A549 (cell line): ENCODE data around the gene PRSS21. TPM values are rescaled to one million over a fixed set of nuclear protein-coding genes. Genes with fewer than 3 reads are reported as not detected.

ENCODE experiments used
- ATAC-seq, 2 experiments: fragments of 200-7000 bp in 1 of 2; fragments of >200 bp in 1 of 2; cut with Nextera tagmentation in 1 of 2; cut with Tn5 transposase in 1 of 2; 3 replicates each; pipeline versions ENCODE4 v1.8.0 to v1.9.1; 2018 to 2020; ENCODE audit warnings: mild to moderate bottlenecking in 1 of 2, moderate library complexity in 1 of 2
- CTCF ChIA-PET: fragments of 300-600 bp; sonication (Branson Sonifier 250); formaldehyde crosslinking; extraction: SDS; loops from one replicate; lab custom pipeline; 2021; ENCODE audit warnings: antibody characterized with exemption, inconsistent platforms; lab: Yijun Ruan, JAX
- POLR2A ChIA-PET: fragments of 350-600 bp; formaldehyde crosslinking; extraction: SDS; loops from one replicate; lab custom pipeline; 2021; ENCODE audit warnings: antibody characterized with exemption, inconsistent platforms; lab: Yijun Ruan, JAX
- DNase-seq, 2 experiments: peaks; one replicate each; pipeline versions ENCODE4 v3.0.0 to v3.0.0-alpha.2; 2011 to 2016; ENCODE audit warnings: low read depth in 1 of 2, low spot score in 1 of 2
- FAIRE-seq: peaks from 2 replicates; lab custom pipeline; 2011; peaks lifted over from hg19 to GRCh38; lab: Jason Lieb, UNC
- H3K27ac ChIP-seq, 2 experiments: fragments of >200 bp; sonication (Bioruptor Twin); formaldehyde crosslinking; 3 replicates each; pipeline ENCODE4 v1.5.1; 2016 to 2017
- H3K4me1 ChIP-seq: fragments of >200 bp; sonication (Bioruptor Twin); formaldehyde crosslinking; 3 replicates; pipeline ENCODE4 v1.6.1; 2016
- H3K4me2 ChIP-seq: fragments of >200 bp; sonication (Bioruptor Twin); formaldehyde crosslinking; 3 replicates; pipeline ENCODE4 v1.6.1; 2016
- H3K4me3 ChIP-seq: fragments of >200 bp; sonication (Bioruptor Twin); formaldehyde crosslinking; 3 replicates; pipeline ENCODE4 v1.5.1; 2016
- H3K9me3 ChIP-seq: fragments of >200 bp; sonication (Bioruptor Twin); formaldehyde crosslinking; 3 replicates; pipeline ENCODE4 v1.6.1; 2016
- BCL3 ChIP-seq: fragments of >200 bp; sonication (Bioruptor Twin); formaldehyde crosslinking; IDR thresholded peaks from 3 replicates; pipeline ENCODE4 v1.6.1; 2016
- BHLHE40 ChIP-seq: IDR thresholded peaks from 2 replicates; pipeline ENCODE4 v1.6.1; 2012; ENCODE audit warnings: low read depth, low read length, inconsistent platforms
- CTCF ChIP-seq: fragments of >200 bp; sonication (Bioruptor Twin); formaldehyde crosslinking; IDR thresholded peaks from 3 replicates; pipeline ENCODE4 v1.5.1; 2016
- EHMT2 ChIP-seq: fragments of 200-600 bp; sonication (generic); IDR thresholded peaks from 2 replicates; pipeline ENCODE4 v1.6.1; 2016; ENCODE audit warnings: antibody characterized with exemption, low read depth, mild to moderate bottlenecking, moderate library complexity
- FOSB ChIP-seq: fragments of 250-450 bp; sonication (Bioruptor Pico); IDR thresholded peaks from 2 replicates; pipeline ENCODE4 v1.5.0; 2020; ENCODE audit warnings: mild to moderate bottlenecking, moderate library complexity
- FOSL2 ChIP-seq, 2 experiments: fragments of 450-650 bp in 1 of 2; fragments of >200 bp in 1 of 2; sonication (Bioruptor Twin) in 1 of 2; formaldehyde crosslinking; IDR thresholded peaks; 2 replicates each; pipeline versions ENCODE4 v1.5.0 to v1.6.1; 2016 to 2020; ENCODE audit warnings: mild to moderate bottlenecking in 1 of 2, moderate library complexity in 1 of 2
- GATA3 ChIP-seq: IDR thresholded peaks from 2 replicates; pipeline ENCODE4 v1.6.1; 2012; ENCODE audit warnings: borderline replicate concordance
- HOXA7 ChIP-seq: fragments of 250-450 bp; sonication (Bioruptor Pico); IDR thresholded peaks from 2 replicates; pipeline ENCODE4 v1.5.0; 2020; ENCODE audit warnings: mild to moderate bottlenecking, moderate library complexity
- HOXB5 ChIP-seq: fragments of 250-450 bp; sonication (Bioruptor Pico); IDR thresholded peaks from 2 replicates; pipeline ENCODE4 v1.5.0; 2020; ENCODE audit warnings: mild to moderate bottlenecking, moderate library complexity
- JUN ChIP-seq, 2 experiments: fragments of >200 bp; sonication (Bioruptor Twin); formaldehyde crosslinking; IDR thresholded peaks; 2 replicates in 1 of 2; 3 replicates in 1 of 2; pipeline ENCODE4 v1.6.1; 2016 to 2017
- JUNB ChIP-seq: fragments of >200 bp; sonication (Bioruptor Twin); formaldehyde crosslinking; IDR thresholded peaks from 2 replicates; pipeline ENCODE4 v1.6.1; 2016
- MAFK ChIP-seq: fragments of 450-650 bp; IDR thresholded peaks from 2 replicates; pipeline ENCODE4 v1.6.1; 2014; ENCODE audit not compliant: partially characterized antibody
- MAX ChIP-seq: IDR thresholded peaks from 2 replicates; pipeline ENCODE4 v1.6.1; 2012
- PHF8 ChIP-seq: fragments of 200-600 bp; sonication (generic); IDR thresholded peaks from 2 replicates; pipeline ENCODE4 v1.6.1; 2016; ENCODE audit warnings: low read depth, mild to moderate bottlenecking, antibody characterized with exemption, moderate library complexity, borderline replicate concordance
- POLR2A ChIP-seq: IDR thresholded peaks from 2 replicates; pipeline ENCODE4 v1.6.1; 2012; ENCODE audit warnings: mild to moderate bottlenecking, low read length
- RAD21 ChIP-seq, 2 experiments: fragments of >200 bp in 1 of 2; sonication (Bioruptor Twin) in 1 of 2; formaldehyde crosslinking in 1 of 2; IDR thresholded peaks in 1 of 2; conservative IDR thresholded peaks in 1 of 2; 2 replicates in 1 of 2; 3 replicates in 1 of 2; pipeline ENCODE4 v1.6.1; 2012 to 2018; ENCODE audit warnings: inconsistent platforms in 1 of 2
- RARB ChIP-seq: fragments of 250-450 bp; sonication (Bioruptor Pico); IDR thresholded peaks from 2 replicates; pipeline ENCODE4 v1.8.0; 2021; ENCODE audit warnings: mild to moderate bottlenecking, moderate library complexity
- RFX5 ChIP-seq: fragments of 450-650 bp; IDR thresholded peaks from 2 replicates; pipeline ENCODE4 v1.7.1; 2014; ENCODE audit warnings: antibody characterized with exemption, mild to moderate bottlenecking, moderate library complexity
- SMC3 ChIP-seq: fragments of >200 bp; sonication (Bioruptor Twin); formaldehyde crosslinking; IDR thresholded peaks from 3 replicates; pipeline ENCODE4 v1.6.1; 2018; ENCODE audit warnings: inconsistent platforms
- SREBF2 ChIP-seq: fragments of 450-650 bp; IDR thresholded peaks from 2 replicates; pipeline ENCODE4 v1.6.1; 2014; ENCODE audit warnings: mild to moderate bottlenecking, moderate library complexity
- TFCP2L1 ChIP-seq: fragments of 250-450 bp; sonication (Bioruptor Pico); IDR thresholded peaks from 2 replicates; pipeline ENCODE4 v1.5.0; 2021; ENCODE audit warnings: mild to moderate bottlenecking
- TP53 ChIP-seq: fragments of 250-450 bp; sonication (Bioruptor Pico); IDR thresholded peaks from 2 replicates; pipeline ENCODE4 v1.5.0; 2021; ENCODE audit warnings: mild to moderate bottlenecking, moderate library complexity
- WGBS: methylation state at CpG from one replicate; pipeline ENCODE4 v1.1.6; 2017; ENCODE audit errors: missing lambda C conversion rate; 5-methylcytosine and 5-hydroxymethylcytosine counted together
- polyA plus RNA-seq, 4 experiments: library from polyadenylated mRNA; depleted of rRNA in 3 of 4; stranded (reverse); fragments of >200 nt; fragmentation: RNase III in 1 of 4; extraction: RNeasy Plus Mini Kit Qiagen cat#74134 plus additional on column Dnase treatment in 1 of 4; gene quantifications; 2 replicates in 3 of 4; 3 replicates in 1 of 4; pipeline ENCODE4 v1.2.3, GENCODE V29; 2011 to 2017
- TF ChIP-seq, protein P1 (sequence below): fragments of >200 bp; sonication (Bioruptor Twin); formaldehyde crosslinking; IDR thresholded peaks from 2 replicates; pipeline ENCODE4 v1.6.1; 2016
- TF ChIP-seq, protein P2 (sequence below): IDR thresholded peaks from 2 replicates; pipeline ENCODE4 v1.6.1; 2012; ENCODE audit warnings: low read depth, borderline replicate concordance
- TF ChIP-seq, protein P3 (sequence below): fragments of 250-450 bp; sonication (Bioruptor Pico); IDR thresholded peaks from 2 replicates; pipeline ENCODE4 v1.5.0; 2021; ENCODE audit warnings: mild to moderate bottlenecking, moderate library complexity, borderline replicate concordance

Gene PRSS21
- polyA plus RNA-seq, 2 of the 4 experiments (the other 2 are of a cell fraction), result 0.12 to 0.23 TPM

- Histone ChIP-seq H3K4me1 (peaks cover 26% of the 10 kb centered on the region), H3K27ac (peak overlapping the region; percentile 99 to 100), H3K4me3 (peak overlapping the region; percentile 95), H3K9me3 (no peaks in the 10 kb centered on the region), H3K4me2 (peak overlapping the region; percentile 95)
- peak; percentile 1 to 28; a peak in 4 of 6 replicates for ATAC-seq
- POLR2A ChIA-PET, result interaction anchor here (0.6 to 0.9 kb wide), 3 partner anchors 24 to 374 kb away, joined by 3 read pairs; partner anchors contain the start of gene SRRM2
- FAIRE-seq, result no peak
- DNase-seq, result no peak
- WGBS, result under 1% methylated on average over 11 of the region's 72 CpGs
- CTCF ChIA-PET, result interaction anchor here (0.6 to 5.9 kb wide), 7 partner anchors 12 to 144 kb away, joined by 3 to 28 read pairs (median 10); no protein-coding TSS in a partner anchor
- TF ChIP-seq EHMT2 (no peak), PHF8 (peak; percentile 28), FOSL2 (IDR thresholded peaks at IDR 0.05) (no peak), FOSL2 (CRISPR knock-in tag; IDR thresholded peaks at IDR 0.05) (no peak)
Observed at GRCh38 chr16:2776500-2777139, 40.4 kb upstream of the PRSS21 start.

GRCh38 chr16:2777231-2777902 lies 39.7 kb upstream of the PRSS21 start, which contains the start of gene ELOB:
Gene ELOB, minus strand, starts transcription at chr16:2777280. Its CDS starts 41 bp downstream, at chr16:2777239.
- ChIA-PET CTCF (interaction anchor here (0.6 to 3.2 kb wide), 6 partner anchors 9 to 143 kb away, joined by 3 to 11 read pairs (median 7); no protein-coding TSS in a partner anchor), POLR2A (interaction anchor here (0.6 to 2.1 kb wide), 3 partner anchors 9 to 373 kb away, joined by 3 to 11 read pairs (median 3); no protein-coding TSS in a partner anchor)
- no peaks in the 10 kb centered on the region for H3K9me3 ChIP-seq
- DNase-seq (peak; percentile 79 to 89), ATAC-seq (peak; percentile 74 to 84), FAIRE-seq (no peak)
- peak within 1 kb of the TSS; percentile 95 for H3K4me3 ChIP-seq
- 0% methylated on average over 9 of the region's 70 CpGs for WGBS
- H3K27ac ChIP-seq, result peak within 1 kb of the TSS; percentile 99 to 100
- TF ChIP-seq JUN (IDR thresholded peaks at IDR 0.05) (peak; percentile 78 to 96), RAD21 (conservative IDR thresholded peaks at IDR 0.05 in 1 of 2, IDR thresholded peaks at IDR 0.05 in 1 of 2) (0 out of 5 replicates have a peak, but pooled peaks of 1 of the 2 experiments have one; percentile 12), TP53 (CRISPR knock-in tag) (peak; percentile 36; the same call in 1 of the 2 replicates), RARB (CRISPR knock-in tag) (no peak), MAX (peak; percentile 62), JUNB (no peak), PHF8 (peak; percentile 75), SREBF2 (no peak), TFCP2L1 (no peak), CTCF (no peak), MAFK (no peak), BCL3 (peak; percentile 68; the same call in 1 of the 3 replicates), GATA3 (0 out of 2 replicates have a peak, but pooled peaks have one; percentile 15), HOXA7 (no peak), RFX5 (no peak), SMC3 (no peak; the same call in 2 of the 3 replicates), FOSB (CRISPR knock-in tag) (no peak), HOXB5 (no peak), BHLHE40 (no peak), POLR2A (peak; percentile 70)
- TF ChIP-seq, protein P1, sequence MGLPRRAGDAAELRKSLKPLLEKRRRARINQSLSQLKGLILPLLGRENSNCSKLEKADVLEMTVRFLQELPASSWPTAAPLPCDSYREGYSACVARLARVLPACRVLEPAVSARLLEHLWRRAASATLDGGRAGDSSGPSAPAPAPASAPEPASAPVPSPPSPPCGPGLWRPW, result no peak
- TF ChIP-seq, protein P2, sequence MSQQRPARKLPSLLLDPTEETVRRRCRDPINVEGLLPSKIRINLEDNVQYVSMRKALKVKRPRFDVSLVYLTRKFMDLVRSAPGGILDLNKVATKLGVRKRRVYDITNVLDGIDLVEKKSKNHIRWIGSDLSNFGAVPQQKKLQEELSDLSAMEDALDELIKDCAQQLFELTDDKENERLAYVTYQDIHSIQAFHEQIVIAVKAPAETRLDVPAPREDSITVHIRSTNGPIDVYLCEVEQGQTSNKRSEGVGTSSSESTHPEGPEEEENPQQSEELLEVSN, result no peak
- TF ChIP-seq, protein P3, sequence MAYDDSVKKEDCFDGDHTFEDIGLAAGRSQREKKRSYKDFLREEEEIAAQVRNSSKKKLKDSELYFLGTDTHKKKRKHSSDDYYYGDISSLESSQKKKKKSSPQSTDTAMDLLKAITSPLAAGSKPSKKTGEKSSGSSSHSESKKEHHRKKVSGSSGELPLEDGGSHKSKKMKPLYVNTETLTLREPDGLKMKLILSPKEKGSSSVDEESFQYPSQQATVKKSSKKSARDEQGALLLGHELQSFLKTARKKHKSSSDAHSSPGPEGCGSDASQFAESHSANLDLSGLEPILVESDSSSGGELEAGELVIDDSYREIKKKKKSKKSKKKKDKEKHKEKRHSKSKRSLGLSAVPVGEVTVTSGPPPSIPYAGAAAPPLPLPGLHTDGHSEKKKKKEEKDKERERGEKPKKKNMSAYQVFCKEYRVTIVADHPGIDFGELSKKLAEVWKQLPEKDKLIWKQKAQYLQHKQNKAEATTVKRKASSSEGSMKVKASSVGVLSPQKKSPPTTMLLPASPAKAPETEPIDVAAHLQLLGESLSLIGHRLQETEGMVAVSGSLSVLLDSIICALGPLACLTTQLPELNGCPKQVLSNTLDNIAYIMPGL (CRISPR knock-in tag), result 0 out of 2 replicates have a peak, but pooled peaks have one; percentile 19
- H3K4me2 ChIP-seq, result peak within 1 kb of the TSS; percentile 96
- H3K4me1 ChIP-seq, result peaks cover 26% of the 10 kb centered on the region
